Vagina (tissue), 2 donors: ENCODE data around the gene MAP3K10. TPM values are rescaled to one million over a fixed set of nuclear protein-coding genes. Genes with fewer than 3 reads are reported as not detected.

ENCODE experiments used
- DNase-seq, 2 donors: peaks; one replicate each; pipeline ENCODE4 v3.0.0-alpha.2; 2017; ENCODE audit errors: extremely low spot score in 2 of 2
- H3K27ac ChIP-seq: fragments of 200-600 bp; sonication (generic); one replicate; pipeline ENCODE4 v1.5.1; 2019
- H3K27me3 ChIP-seq: fragments of 200-600 bp; sonication (generic); one replicate; pipeline ENCODE4 v1.5.1; 2019
- H3K36me3 ChIP-seq, 2 donors: fragments of 200-600 bp; sonication (generic); one replicate each; pipeline ENCODE4 v1.5.1; 2017 to 2019
- H3K4me1 ChIP-seq: fragments of 200-600 bp; sonication (generic); one replicate; pipeline ENCODE4 v1.5.1; 2019
- H3K4me3 ChIP-seq, 2 donors: fragments of 200-600 bp; sonication (generic); 1 replicate in 1 of 2; 2 replicates in 1 of 2; pipeline ENCODE4 v1.5.1; 2016 to 2019
- H3K9me3 ChIP-seq: fragments of 200-600 bp; sonication (generic); one replicate; pipeline ENCODE4 v1.5.1; 2019
- POLR2A ChIP-seq, 2 donors: fragments of 450-650 bp; IDR thresholded peaks; one replicate each; pipeline ENCODE4 v1.6.1; 2017; ENCODE audit warnings: antibody characterized with exemption in 2 of 2, mild to moderate bottlenecking in 2 of 2, moderate library complexity in 2 of 2
- POLR2AphosphoS5 ChIP-seq, 2 donors: sonication (generic); formaldehyde crosslinking; IDR thresholded peaks; one replicate each; pipeline ENCODE4 v1.9.0; 2017; ENCODE audit warnings: antibody characterized with exemption in 2 of 2, mild to moderate bottlenecking in 2 of 2, low read depth in 1 of 2; ENCODE audit not compliant: insufficient read depth in 1 of 2
- intact Hi-C: fragments of 100-400 bp; cut with DNase I; formaldehyde crosslinking; loops from one replicate; pipeline ENCODE4 v1.15.1; 2023
- total RNA-seq: library from RNA; depleted of rRNA; stranded (reverse); fragments of >200 nt; gene quantifications from one replicate; pipeline ENCODE4 v1.2.3, GENCODE V29; 2016
- TF ChIP-seq, protein P1 (sequence below), 3 experiments: fragments of 450-650 bp in 2 of 3; fragments of 200-600 bp in 1 of 3; sonication (generic) in 1 of 3; IDR thresholded peaks; one replicate each; pipeline ENCODE4 v1.5.1; 2017 to 2019; ENCODE audit warnings: antibody characterized with exemption in 3 of 3, mild to moderate bottlenecking in 2 of 3, moderate library complexity in 2 of 3

Gene MAP3K10
- total RNA-seq, 1 donor from 2014 or later: 10.6 TPM

GRCh38 chr19:40221858-40222619 is 30.8 kb downstream of the MAP3K10 start:
- Histone ChIP-seq H3K4me1 (peaks cover 35% of the 10 kb centered on the region), H3K36me3 (no peaks in the 10 kb centered on the region), H3K27ac (no peak overlapping the region), H3K9me3 (no peaks in the 10 kb centered on the region), H3K4me3 (no peak overlapping the region), H3K27me3 (peaks cover 6% of the 10 kb centered on the region)
- no peak for DNase-seq
- intact Hi-C loops: no loop called here
- no peak for TF ChIP-seq POLR2A (IDR thresholded peaks at IDR 0.05)
- TF ChIP-seq, protein P1, sequence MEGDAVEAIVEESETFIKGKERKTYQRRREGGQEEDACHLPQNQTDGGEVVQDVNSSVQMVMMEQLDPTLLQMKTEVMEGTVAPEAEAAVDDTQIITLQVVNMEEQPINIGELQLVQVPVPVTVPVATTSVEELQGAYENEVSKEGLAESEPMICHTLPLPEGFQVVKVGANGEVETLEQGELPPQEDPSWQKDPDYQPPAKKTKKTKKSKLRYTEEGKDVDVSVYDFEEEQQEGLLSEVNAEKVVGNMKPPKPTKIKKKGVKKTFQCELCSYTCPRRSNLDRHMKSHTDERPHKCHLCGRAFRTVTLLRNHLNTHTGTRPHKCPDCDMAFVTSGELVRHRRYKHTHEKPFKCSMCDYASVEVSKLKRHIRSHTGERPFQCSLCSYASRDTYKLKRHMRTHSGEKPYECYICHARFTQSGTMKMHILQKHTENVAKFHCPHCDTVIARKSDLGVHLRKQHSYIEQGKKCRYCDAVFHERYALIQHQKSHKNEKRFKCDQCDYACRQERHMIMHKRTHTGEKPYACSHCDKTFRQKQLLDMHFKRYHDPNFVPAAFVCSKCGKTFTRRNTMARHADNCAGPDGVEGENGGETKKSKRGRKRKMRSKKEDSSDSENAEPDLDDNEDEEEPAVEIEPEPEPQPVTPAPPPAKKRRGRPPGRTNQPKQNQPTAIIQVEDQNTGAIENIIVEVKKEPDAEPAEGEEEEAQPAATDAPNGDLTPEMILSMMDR (IDR thresholded peaks at IDR 0.05): peak; percentile 84 to 86 (median 84)
- peak in 1 of 2 donors; percentile 69 for TF ChIP-seq POLR2AphosphoS5 (IDR thresholded peaks at IDR 0.05; ENCODE audit: insufficient read depth in 1 of 2, low read depth in 1 of 2)

DNA sequence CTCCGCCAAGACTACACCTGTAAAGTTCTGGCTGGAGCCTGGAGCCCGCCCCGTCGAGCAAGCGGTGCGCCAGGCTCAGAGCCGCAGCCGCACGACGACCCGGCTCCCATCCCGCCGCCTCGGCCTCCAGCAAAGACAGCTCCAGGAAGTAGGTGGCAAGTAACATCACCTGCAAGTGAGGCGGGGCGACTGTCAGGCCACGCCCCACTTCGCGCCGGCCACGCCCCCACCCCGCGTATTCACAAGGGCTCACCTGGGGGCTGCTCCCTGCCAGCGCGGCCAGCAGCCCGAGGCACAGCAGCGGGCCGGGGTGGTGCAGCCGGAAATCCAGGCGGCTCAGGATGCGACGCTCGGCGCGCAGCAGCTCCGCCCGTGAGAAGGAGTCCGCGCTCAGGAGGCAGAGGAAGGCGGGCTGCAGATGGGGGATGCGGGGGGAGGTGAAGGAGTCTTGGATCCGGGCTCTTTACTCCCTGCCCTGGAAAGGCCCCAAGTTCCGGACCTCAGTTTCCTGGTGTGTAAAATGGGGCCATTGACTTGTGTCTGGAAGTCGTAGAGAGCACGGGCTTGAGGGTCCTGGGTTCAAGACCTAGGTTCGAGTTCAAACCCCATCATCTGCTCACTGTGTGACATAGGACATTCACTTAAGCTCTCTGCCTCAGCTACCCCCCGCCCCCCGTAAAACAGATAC is 32.1 kb downstream of the MAP3K10 start:
- Histone ChIP-seq H3K27ac (no peak overlapping the region), H3K27me3 (no peaks in the 10 kb centered on the region), H3K36me3 (no peaks in the 10 kb centered on the region), H3K4me1 (peaks cover 22% of the 10 kb centered on the region), H3K9me3 (no peaks in the 10 kb centered on the region), H3K4me3 (no peak overlapping the region)
- DNase-seq: no peak
- TF ChIP-seq, protein P1 (IDR thresholded peaks at IDR 0.05): no peak
- intact Hi-C loops: no loop called here

DNA sequence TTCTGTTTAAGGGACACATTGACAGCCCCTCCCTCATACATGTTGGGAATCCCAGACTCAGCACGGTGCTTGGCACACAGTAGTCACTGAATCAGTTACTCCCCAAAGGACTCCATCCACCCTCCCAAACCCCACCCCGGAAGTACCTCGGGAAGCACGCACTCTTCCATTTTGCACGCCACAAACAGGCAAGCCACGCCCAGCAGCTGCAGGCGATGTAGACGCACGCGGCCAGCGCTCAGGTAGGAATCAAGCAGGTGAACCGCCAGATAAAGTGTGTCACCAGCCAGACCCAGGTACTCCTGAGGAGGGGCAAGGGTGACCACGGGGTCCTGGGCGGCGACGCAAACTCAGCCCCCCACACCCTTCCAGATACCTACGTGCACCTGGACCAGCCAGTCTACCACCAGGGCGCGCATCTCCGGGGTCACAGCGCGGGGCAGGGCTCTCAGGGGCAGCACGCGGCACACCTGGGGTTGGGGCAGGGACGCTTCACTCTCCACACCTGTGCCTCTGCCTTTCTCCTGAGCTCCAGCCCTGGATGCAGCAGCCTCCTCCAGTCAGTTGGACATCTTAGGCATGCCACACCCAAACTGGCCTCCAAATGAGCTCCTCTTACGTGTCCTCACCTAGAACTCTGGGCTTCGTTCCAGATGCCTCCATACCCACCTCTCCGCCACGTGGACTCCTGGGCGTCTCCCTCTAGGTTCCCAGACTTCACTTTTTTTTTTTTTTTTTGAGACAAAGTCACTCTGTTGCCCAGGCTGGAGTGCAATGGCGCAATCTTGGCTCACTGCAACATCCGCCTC is 33.3 kb downstream of the MAP3K10 start:
- no peak for TF ChIP-seq POLR2AphosphoS5 (IDR thresholded peaks at IDR 0.05; ENCODE audit: insufficient read depth in 1 of 2, low read depth in 1 of 2)
- TF ChIP-seq POLR2A (IDR thresholded peaks at IDR 0.05): no peak
- TF ChIP-seq, protein P1 (IDR thresholded peaks at IDR 0.05): no peak
- Histone ChIP-seq H3K4me1 (peaks cover 21% of the 10 kb centered on the region), H3K9me3 (no peaks in the 10 kb centered on the region), H3K27ac (no peak overlapping the region), H3K27me3 (no peaks in the 10 kb centered on the region), H3K36me3 (no peaks in the 10 kb centered on the region), H3K4me3 (no peak overlapping the region)
- DNase-seq: no peak
- intact Hi-C loops: no loop called here

GRCh38 chr19:40225440-40226305 is 34.4 kb downstream of the MAP3K10 start:
- H3K27ac ChIP-seq: no peak overlapping the region
- no peaks in the 10 kb centered on the region for H3K27me3 ChIP-seq
- DNase-seq: no peak
- H3K36me3 ChIP-seq: no peaks in the 10 kb centered on the region
- intact Hi-C loops: no loop called here
- TF ChIP-seq POLR2AphosphoS5 (IDR thresholded peaks at IDR 0.05; ENCODE audit: insufficient read depth in 1 of 2, low read depth in 1 of 2) (no peak), POLR2A (IDR thresholded peaks at IDR 0.05) (no peak)
- TF ChIP-seq, protein P1 (IDR thresholded peaks at IDR 0.05): no peak
- H3K4me1 ChIP-seq: peaks cover 21% of the 10 kb centered on the region
- H3K4me3 ChIP-seq: peak overlapping the region; percentile 17 to 27
- H3K9me3 ChIP-seq: no peaks in the 10 kb centered on the region
